NB4 (cell line): ENCODE data around the gene C12orf56.

Source experiments
- DNase-seq: peaks from one replicate; pipeline ENCODE4 v3.0.0; 2010; ENCODE audit warnings: low read depth
- H3K4me3 ChIP-seq: one replicate; pipeline ENCODE4 v1.5.1; 2011; ENCODE audit warnings: mild to moderate bottlenecking, low read depth, low read length, moderate library complexity
- CTCF ChIP-seq: IDR thresholded peaks from one replicate; pipeline ENCODE4 v1.5.1; 2012; ENCODE audit warnings: low read depth, low read length
- MAX ChIP-seq: IDR thresholded peaks from 2 replicates; pipeline ENCODE4 v1.6.1; 2011; ENCODE audit warnings: low read depth, low read length
- MYC ChIP-seq: IDR thresholded peaks from 2 replicates; pipeline ENCODE4 v1.6.1; 2011; ENCODE audit warnings: low read depth, low read length
- POLR2A ChIP-seq: IDR thresholded peaks from 2 replicates; pipeline ENCODE4 v1.6.1; 2011; ENCODE audit warnings: mild to moderate bottlenecking; ENCODE audit not compliant: insufficient read length; ENCODE audit errors: extremely low read depth

The C12orf56 gene

GRCh38 chr12:64229796-64230195, 160.8 kb downstream of the C12orf56 start:
- TF ChIP-seq CTCF, result no peak
- no peak overlapping the region for H3K4me3 ChIP-seq
- DNase-seq, result no peak

GRCh38 chr12:64229240-64229639, 161.3 kb downstream of the C12orf56 start:
- H3K4me3 ChIP-seq, result no peak overlapping the region
- TF ChIP-seq MAX, result no peak
- TF ChIP-seq MYC, result no peak
- TF ChIP-seq POLR2A, result no peak
- no peak for TF ChIP-seq CTCF
- no peak for DNase-seq

GRCh38 chr12:64225626-64226025, 164.9 kb downstream of the C12orf56 start:
- no peak for DNase-seq
- TF ChIP-seq POLR2A, result no peak
- TF ChIP-seq CTCF, result no peak
- no peak for TF ChIP-seq MYC
- TF ChIP-seq MAX, result no peak
- no peak overlapping the region for H3K4me3 ChIP-seq

GRCh38 chr12:64222009-64222765, 168.4 kb downstream of the C12orf56 start, which contains the start of gene KICS2:
Gene KICS2 (minus strand): TSS chr12:64222296. CDS start chr12:64222237, 59 bp downstream.
- peak; percentile 98 for TF ChIP-seq MAX
- TF ChIP-seq CTCF, result no peak
- peak; percentile 99 for TF ChIP-seq MYC
- peak; percentile 90 for TF ChIP-seq POLR2A
- peak; percentile 95 for DNase-seq
- peak within 1 kb of the TSS; percentile 68 for H3K4me3 ChIP-seq

GRCh38 chr12:64221651-64222008, 168.9 kb downstream of the C12orf56 start:
- H3K4me3 ChIP-seq, result peak overlapping the region; percentile 68
- peak; percentile 72 for DNase-seq
- TF ChIP-seq MAX (0 out of 2 replicates have a peak, but pooled peaks have one; percentile 20), CTCF (no peak)

- no peak for DNase-seq
- TF ChIP-seq MYC, result no peak
- no peak for TF ChIP-seq MAX
- no peak for TF ChIP-seq POLR2A
- no peak for TF ChIP-seq CTCF
- H3K4me3 ChIP-seq, result no peak overlapping the region
These were observed 170.5 kb downstream of the C12orf56 start for GRCh38 chr12:64220046-64220445.
